Smooth muscle cell (in vitro differentiated cells): Measurements from ENCODE around the gene MRAP2. TPM values are rescaled to one million over a fixed set of nuclear protein-coding genes. Genes with fewer than 3 reads are reported as not detected.

Experiments used
- polyA plus RNA-seq: library from polyadenylated mRNA; unstranded; fragments of >200 nt; fragmentation: Nextera tagmentation; extraction: Ambion mirVana; gene quantifications from 2 replicates; pipeline ENCODE4 v1.2.1, GENCODE V29; 2016
- total RNA-seq: library from RNA; depleted of rRNA; stranded (reverse); fragments of >200 nt; gene quantifications from 2 replicates; pipeline ENCODE4 v1.2.3, GENCODE V29; 2014

MRAP2 gene
- total and polyA plus RNA-seq, 2 experiments from 2014 or later, result 15.0 to 20.5 TPM

Other genes starting within 250 kb of the MRAP2 start
- not detected in 2 replicates for gene RIPPLY2, start 180.4 kb upstream of the MRAP2 start, total RNA-seq
- gene RIPPLY2, start 180.4 kb upstream of the MRAP2 start, polyA plus RNA-seq, result not detected in 2 replicates
- 5.8 and 17.2 TPM in 2 replicates for gene CYB5R4, start 174.1 kb upstream of the MRAP2 start, total RNA-seq
- gene CYB5R4, start 174.1 kb upstream of the MRAP2 start, polyA plus RNA-seq, result 9.5 and 18.5 TPM in 2 replicates
- gene CEP162, start 193.9 kb downstream of the MRAP2 start, total RNA-seq, result 8.0 and 11.1 TPM in 2 replicates
- 4.1 and 5.7 TPM in 2 replicates for gene CEP162, start 193.9 kb downstream of the MRAP2 start, polyA plus RNA-seq